Stimulated activated CD8-positive, alpha-beta memory T cell treated with anti-CD3 and anti-CD28 coated beads, Interleukin-15, amount 100 ng/mL, for 24 hours (primary cell): ENCODE data around the gene PHF1.

Experiments
- DNase-seq: peaks from one replicate; pipeline ENCODE4 v3.0.0-alpha.2; 2020; ENCODE audit warnings: low read depth

The PHF1 gene

GRCh38 chr6:33458676-33459075 lies 47.9 kb downstream of the PHF1 start:
- DNase-seq: no peak

GRCh38 chr6:33459226-33459625 lies 48.4 kb downstream of the PHF1 start:
- no peak for DNase-seq
